CD4-positive, alpha-beta T cell treated with Interferon gamma for 1 hour (primary cell): Measurements from ENCODE around the gene ANGPTL8.

Experiments used
- DNase-seq: peaks from one replicate; pipeline ENCODE4 v3.0.0-alpha.2; 2020

The ANGPTL8 gene

DNA sequence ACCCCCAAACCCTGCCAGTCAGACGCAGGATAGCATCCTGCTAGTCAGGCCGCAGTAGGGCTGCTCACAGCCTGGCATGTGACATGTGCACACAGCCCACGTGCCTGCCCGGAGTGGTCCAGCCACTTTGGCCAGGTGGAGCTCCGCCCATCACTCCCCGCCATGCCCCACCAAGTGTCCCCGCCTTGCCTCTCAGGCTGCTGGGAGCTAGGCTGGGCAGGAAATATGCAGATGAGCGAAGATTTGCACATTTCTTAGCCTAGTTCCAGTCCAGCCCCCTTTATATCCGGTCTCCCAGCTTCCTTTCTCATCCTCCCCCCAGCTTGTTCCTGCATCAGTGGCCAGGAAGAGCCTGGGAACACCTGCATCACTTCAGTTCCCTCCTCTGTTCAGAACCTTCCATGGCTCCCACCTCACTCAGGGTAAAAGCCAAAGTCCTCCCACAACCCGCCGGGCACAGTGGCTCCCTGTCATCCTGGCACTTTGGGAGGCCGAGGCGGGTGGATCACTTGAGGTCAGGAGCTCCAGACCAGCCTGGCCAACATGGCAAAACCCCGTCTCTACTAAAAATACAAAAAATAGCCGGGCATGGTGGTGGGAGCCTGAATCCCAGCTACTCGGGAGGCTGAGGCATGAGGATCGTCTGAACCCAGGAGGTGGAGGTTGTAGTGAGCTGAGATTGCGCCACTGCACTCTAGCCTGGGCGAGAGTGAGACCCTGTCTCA lies 25.2 kb downstream of the ANGPTL8 start:
- no peak for DNase-seq

DNA sequence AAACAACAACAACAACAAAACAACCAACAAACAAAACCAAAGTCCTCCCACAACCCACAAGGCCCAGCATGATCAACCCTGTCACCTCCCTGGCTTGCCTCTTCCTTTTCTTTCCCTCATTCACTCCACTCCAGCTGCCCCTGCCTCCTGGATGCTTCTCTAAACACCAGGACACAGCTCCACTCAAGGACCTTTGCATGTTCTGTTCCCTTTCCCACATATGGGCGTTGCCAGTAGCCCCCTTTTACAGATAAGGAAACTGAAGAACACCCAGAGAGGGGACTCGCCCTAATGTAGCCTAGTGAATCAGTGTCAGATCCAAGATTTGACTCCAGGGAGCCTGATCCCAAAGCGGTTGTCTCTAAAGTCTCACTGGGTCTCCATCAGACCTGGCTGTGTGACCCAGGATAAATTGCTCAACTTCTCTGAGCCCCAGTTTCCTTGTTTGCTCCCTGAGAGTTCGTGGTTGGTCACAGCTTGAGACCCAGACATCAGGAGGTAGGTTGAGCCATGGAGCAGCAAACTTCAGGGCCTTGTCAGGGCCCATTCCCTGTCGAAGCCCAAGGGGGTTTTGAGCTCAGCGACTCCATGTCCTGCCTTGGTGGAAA lies 25.9 kb downstream of the ANGPTL8 start:
- DNase-seq: no peak

DNA sequence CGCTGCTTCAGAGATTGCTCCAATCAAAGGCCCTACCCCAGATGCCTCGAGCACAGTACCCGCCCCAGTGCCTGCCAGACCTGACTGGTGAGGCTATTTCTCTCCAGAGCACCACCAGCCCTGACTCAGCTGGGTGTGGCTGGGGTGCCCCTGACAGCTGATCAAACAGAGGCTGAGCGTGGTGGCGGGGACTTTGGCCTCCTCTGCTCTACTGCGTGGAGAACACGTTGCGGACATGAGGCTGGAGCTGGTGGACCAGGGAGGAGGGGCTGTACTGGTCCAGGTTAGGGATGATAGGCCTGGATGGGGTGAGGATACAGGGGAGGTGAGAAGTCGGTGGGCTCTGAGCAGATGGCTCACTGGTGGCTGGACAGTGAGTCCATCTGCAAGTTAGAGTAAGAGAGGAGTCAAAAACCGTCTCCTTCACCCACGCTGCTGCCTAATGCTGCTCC lies 26.4 kb downstream of the ANGPTL8 start:
- DNase-seq: no peak

DNA sequence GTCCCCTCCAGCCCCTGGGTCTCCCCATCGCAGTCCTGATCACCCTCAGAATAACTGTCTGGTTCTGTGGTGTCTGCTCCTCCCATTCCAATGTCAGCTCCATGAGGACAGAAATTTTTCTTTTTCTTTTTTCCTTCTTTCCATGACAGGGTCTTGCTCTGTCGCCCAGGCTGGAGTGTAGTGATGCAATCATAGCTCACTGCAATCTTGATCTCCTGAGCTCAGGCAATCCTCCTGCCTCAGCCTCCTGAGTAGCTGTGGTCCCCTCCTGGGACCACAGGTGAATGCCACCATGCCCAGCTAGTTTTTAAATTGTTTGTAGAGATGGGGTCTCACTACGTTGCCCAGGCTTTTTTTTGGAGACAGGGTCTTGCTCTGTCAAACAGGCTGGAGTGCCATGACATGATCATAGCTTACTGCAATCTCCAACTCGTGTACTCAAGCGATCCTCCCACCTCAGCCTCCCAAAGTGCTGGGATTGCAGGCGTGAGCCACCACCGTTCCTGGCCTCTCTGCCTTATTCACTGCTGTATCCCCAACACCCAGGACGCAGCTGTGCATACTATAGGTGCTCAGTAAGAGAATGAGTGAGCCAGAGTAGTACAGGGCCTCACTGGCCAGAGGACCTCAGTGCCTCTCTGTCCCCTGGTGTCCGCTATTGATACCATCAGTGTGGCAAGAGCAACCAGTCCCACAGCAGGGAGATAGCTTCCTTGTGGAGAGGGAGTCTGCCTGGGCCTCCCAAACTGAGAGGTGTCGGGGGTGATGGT lies 28.1 kb downstream of the ANGPTL8 start:
- DNase-seq: no peak

DNA sequence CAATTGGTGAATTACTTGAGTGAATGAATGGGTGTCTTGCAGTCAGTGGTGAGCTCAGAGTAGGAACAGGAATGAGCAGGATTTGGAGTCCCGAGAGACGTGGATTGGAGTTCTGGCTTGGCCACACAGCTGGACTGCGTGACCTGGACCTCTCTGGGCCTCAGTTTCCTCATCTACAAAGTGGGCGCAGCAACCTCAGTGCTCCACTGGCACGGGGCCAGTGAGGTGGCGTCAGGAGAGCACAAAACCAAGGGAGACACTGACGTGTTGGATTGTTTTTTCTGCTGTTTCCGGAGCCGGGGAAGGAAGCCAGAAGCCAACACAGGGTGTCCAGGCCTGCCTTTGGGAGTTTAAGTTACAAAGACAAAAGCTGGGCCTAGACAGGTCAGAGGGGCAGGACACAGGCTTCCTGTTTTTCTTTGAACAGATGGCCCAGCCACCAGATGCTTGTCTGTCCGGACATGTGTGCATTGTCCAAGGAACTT lies 29.4 kb downstream of the ANGPTL8 start:
- no peak for DNase-seq

DNA sequence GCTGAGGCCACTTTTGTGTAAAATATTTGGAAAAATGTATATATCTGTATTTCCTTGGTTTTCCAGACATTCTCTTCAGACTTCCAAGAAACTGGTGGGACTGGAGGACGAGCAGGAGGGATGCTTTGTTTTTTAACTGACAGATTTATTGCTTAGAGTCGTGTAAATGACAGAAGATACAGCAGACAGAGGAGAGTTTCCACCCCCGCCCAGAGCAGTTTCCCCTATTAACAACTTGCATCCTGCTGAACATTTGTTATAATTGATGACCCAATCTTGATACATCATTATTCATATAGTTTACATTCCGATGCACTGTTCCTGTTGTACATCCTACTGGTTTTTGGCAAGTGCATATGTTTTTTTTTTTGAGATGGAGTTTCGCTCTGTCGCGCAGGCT lies 30.0 kb downstream of the ANGPTL8 start:
- no peak for DNase-seq

DNA sequence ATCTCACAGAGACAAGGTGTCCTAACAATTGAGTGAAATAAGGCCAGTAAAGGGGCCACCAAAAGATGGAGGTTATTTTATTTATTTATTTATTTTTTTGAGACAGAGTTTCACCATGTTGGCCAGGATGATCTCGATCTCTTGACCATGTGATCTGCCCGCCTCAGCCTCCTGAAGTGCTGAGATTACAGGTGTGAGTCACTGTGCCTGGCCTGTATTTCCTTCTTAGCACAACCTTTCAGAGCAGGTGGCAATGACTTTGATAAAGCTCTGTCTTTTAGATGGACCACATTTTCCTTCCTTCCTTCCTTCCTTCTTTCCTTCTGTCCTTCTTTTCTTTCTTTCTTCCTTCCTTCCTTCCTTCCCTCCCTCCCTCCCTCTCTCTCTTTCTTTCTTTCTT lies 33.9 kb downstream of the ANGPTL8 start:
- DNase-seq: no peak

DNA sequence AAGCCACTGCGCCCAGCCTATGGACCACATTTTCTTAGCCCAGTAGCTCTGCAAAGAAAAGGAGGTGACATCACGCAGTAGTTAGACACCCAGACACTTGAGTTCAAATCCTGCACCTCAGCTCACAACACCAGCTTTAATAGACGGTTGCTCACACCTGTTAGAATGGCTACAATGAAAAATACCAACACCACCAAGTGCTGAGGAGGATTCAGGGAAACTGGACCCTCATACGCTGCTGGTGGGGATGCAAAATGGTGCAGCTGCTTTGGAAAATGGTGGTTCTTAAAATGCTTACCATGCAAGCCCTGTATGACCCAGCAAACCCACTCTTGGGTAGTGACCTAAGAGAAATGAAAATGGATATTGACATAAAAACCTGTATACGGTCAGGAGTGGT lies 34.6 kb downstream of the ANGPTL8 start:
- no peak for DNase-seq

DNA sequence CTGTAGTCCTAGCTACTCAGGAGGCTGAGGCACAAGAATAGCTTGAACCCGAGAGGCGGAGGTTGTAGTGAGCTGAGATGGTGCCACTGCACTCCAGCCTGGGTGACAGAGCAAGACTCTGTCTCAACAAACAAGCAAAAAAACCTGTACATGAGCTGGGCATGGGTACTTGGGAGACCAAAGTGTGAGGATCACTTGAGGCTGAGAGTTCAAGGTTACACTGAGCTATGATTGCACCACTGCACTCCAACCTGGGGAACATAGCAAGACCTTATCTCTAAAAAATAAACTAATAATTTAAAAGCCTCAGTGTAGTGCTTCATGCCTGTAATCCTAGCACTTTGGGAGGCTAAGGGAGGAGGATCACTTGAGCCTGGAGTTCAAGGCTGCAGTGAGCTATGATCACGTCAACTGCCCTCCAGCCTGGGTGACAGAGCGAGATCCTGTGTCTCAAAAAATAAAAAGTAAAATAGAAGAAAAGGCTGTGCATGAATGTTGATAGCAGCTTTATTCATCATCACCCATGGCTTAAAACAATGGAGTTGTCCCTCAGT lies 35.2 kb downstream of the ANGPTL8 start:
- DNase-seq: no peak

DNA sequence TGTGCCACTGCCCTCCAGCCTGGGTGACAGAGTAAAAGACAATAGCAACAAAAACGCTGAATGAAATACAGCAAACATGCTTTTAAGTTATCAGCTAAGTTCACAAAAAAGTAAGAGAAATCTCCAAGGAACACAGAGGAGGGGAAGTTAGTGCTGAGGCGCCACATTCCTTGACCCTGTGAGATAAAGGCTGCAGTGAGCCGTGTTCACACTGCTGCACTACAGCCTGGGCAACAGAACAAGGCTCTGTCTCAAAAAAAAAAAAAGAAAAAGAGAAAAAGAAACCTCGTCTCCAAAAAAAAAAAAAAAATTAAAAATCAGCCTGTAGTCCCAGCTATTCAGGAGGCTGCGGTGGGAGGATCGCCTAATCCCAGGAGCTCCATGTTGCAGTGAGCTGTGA lies 39.3 kb downstream of the ANGPTL8 start:
- DNase-seq: no peak

DNA sequence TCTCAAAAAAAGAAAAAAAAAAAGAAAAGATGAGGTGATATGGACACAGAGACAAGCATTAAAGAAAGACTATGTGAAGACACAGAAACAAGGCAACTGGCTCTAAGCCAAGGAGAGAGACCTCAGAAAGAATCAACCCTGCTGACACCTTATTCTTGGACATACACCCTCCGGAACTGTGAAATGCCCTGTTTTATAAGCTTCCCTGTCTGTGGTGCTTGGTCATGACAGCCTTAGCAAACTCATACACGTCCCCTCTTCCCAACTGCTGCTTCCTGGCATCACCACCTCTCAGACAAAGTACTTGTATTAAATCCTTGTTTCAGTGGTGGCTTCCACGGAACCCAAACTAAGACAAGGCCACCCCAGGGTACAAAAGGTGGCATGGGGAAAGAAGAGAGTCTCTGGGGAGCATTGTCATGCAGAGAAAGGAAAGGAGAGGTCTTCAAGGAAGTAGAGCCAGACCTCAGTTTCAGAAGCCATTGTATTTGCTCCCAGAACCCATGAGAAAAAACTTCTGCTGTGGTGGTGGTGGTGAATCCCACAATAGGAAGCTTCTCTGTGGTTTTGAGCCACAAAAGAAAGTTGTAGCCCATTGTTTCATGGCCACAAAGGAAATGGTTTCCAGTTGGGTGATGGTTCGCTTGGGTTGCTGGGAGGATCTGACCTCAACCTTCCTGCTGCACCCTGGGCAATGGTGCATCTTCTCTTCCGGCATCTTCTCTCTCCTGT lies 40.3 kb downstream of the ANGPTL8 start:
- DNase-seq: peak; percentile 46

DNA sequence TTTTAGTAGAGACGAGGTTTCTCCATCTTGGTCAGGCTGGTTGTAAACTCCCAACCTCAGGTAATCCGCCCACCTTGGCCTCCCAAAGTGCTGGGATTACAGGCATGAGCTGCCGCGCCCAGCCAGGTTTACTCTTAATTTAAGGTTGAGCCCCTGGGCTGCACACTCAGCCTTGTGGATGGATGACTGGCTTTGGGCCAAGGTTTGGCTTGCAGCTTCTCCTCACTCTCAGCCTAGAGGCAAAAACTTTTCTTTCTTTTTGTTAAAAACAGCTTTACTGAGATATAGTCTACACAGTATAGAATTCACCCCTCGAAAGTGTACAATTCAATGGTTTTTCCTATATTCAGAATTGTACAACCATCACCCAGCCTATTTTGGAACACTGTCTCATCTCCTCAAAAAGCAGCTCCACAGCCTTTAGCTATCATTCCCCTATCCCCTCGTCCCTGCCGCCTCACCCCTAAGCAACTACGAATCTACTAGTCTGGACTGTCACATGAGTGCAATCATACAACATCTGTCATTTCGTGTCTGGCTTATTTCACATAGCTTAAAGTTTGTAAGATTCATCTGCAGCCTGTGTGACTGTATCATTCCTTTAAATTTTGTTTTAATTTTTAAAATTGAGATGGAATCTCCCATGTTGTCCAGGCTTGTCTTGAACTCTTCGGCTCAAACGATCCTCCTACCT lies 42.1 kb downstream of the ANGPTL8 start:
- no peak for DNase-seq

DNA sequence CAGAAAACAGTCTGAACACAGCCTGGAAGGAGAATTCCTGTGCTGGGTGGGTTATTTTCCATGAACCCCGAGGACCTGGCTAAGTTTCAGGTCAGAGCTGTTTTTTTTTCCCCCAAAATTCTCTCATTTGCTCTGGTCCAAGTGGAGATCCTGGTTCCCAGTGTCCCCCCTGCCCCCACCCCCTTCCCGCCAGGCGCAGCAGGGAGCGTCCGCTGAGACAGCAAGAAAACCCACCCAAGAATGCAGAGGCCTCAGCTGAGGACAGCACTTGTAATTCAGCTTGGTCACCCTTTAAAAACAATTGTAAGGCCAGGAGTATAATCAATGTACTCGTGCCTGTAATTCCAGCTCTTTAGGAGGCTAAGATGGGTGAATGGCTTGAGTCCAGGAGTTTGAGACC lies 45.1 kb downstream of the ANGPTL8 start:
- DNase-seq: no peak

DNA sequence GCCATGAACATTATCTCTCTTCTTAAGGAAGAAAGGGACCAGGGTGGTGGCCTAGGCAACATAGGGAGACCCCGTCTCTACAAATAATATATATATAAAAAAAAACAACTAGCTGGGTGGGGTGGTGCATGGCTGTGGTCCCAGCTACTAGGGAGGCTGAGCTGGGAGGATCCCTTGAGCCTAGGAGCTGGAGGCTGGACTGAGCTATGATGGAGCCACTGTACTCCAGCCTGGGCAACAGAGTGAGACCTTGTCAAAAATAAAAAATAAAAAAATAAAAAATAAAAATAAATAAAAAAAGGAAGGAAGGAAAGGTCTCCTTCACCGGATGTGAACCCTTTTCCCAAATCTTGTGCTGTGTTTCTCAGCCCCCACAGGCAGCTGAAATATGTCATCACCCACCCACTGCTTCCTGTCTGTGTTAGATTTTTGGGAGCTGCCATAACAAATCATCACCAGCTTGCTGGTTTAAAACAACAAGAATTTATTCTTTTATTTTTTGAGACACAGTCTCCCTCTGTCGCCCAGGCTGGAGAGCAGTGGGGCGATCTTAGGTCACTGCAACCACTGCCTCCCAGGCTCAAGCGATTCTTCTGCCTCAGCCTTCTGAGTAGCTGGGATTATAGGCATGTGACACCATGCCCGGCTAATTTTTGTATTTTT lies 47.0 kb downstream of the ANGPTL8 start:
- DNase-seq: no peak

DNA sequence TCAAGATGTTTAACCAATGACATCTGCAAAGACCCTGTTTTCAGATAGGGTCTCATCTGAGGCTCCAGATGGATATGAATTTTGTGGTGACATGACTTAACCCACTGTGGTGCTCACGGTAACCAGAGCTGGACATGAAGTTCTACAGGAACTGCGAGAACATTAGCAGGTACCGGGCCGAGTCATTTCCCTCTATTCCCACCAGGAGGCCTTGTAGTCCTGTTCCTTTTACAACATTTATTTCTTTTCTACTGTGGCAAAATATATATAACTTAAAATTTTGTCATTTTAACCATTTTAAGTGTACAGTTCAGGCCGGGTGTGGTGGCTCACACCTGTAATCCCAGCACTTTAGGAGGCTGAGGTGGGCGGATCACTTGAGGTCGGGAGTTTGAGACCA lies 48.9 kb downstream of the ANGPTL8 start:
- DNase-seq: no peak

DNA sequence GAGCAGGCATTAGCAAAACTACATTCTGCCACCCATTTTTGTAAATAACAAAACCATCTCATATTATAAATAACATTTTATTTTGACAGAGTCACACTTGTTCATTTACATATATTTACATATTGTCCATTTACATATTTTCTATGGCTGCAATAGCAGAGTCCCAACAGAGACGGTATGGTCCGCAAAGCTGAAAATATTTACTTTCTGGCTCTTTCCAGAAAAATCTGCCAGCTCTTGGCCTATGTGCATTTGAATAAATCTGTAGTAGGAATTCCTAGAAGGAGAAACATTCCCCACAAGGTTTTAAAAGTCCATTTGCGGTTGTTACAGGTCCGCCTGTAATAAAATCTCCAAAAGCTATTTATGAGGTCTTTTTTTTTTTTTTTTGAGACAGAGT lies 50.8 kb downstream of the ANGPTL8 start:
- DNase-seq: no peak

DNA sequence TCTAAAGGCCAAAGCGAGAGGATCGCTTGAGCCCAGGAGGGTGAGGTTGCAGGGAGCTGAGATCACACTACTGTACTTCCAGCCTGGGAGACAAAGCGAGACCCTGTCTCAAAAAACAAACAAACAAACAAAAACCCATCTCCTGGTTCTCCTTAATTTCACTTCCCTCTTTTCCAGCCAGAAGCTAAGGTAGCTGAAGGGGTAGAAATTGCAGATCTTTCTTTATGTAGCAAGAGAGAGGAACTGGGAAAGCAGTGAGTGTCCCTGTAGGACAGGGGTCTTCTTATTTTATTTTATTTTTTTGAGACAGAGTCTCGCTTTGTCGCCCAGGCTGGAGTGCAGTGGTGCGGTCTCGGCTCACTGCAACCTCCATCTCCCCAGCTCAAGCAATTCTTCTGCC lies 52.0 kb downstream of the ANGPTL8 start:
- no peak for DNase-seq
